HG03520 (cell line): ENCODE data around the gene COL1A1.

Experiments used
- ATAC-seq: cut with Tn5 transposase; IDR thresholded peaks from one replicate; pipeline ENCODE4 v1.9.1; 2021; ENCODE audit warnings: mild to moderate bottlenecking, moderate library complexity; ENCODE audit not compliant: unreplicated experiment

COL1A1 gene

GRCh38 chr17:50213026-50214022, 11.9 kb upstream of the COL1A1 start:
- ATAC-seq, result no peak

GRCh38 chr17:50212121-50212843, 10.9 kb upstream of the COL1A1 start:
- ATAC-seq, result no peak

- no peak for ATAC-seq
Measured at GRCh38 chr17:50211249-50212120, 10.1 kb upstream of the COL1A1 start.

- ATAC-seq, result no peak
Measured at GRCh38 chr17:50210240-50211225, 9.1 kb upstream of the COL1A1 start.

- no peak for ATAC-seq
Measured at GRCh38 chr17:50209472-50210239, 8.2 kb upstream of the COL1A1 start.

- ATAC-seq, result no peak
Measured at GRCh38 chr17:50209133-50209471, 7.7 kb upstream of the COL1A1 start.

- no peak for ATAC-seq
Measured at GRCh38 chr17:50208611-50209061, 7.2 kb upstream of the COL1A1 start.

- ATAC-seq, result no peak
Measured at GRCh38 chr17:50207792-50208567, 6.5 kb upstream of the COL1A1 start.

GRCh38 chr17:50207315-50207714, 5.9 kb upstream of the COL1A1 start:
- ATAC-seq, result no peak

- no peak for ATAC-seq
Measured at GRCh38 chr17:50206604-50207293, 5.3 kb upstream of the COL1A1 start.

GRCh38 chr17:50205963-50206505, 4.6 kb upstream of the COL1A1 start:
- ATAC-seq, result no peak

GRCh38 chr17:50205111-50205962, 3.9 kb upstream of the COL1A1 start:
- no peak for ATAC-seq

- ATAC-seq, result no peak
Measured at GRCh38 chr17:50204431-50204830, 3.0 kb upstream of the COL1A1 start.

GRCh38 chr17:50203604-50204345, 2.3 kb upstream of the COL1A1 start:
- ATAC-seq, result no peak

GRCh38 chr17:50203086-50203485, 1.7 kb upstream of the COL1A1 start:
- no peak for ATAC-seq
